GM19397 (cell line): ENCODE results near the gene PIGO.

Experiments
- ATAC-seq: cut with Tn5 transposase; IDR thresholded peaks from one replicate; pipeline ENCODE4 v1.9.1; 2021; ENCODE audit warnings: mild to moderate bottlenecking, moderate library complexity; ENCODE audit not compliant: unreplicated experiment

The PIGO gene

GRCh38 chr9:35096035-35096849 is at the start of gene PIGO:
TSS of gene PIGO (minus strand) at chr9:35096591. CDS start at chr9:35095565, 1,026 bp downstream.
- ATAC-seq, result peak; percentile 87

- ATAC-seq, result no peak
These were observed 45.6 kb upstream of the PIGO start for GRCh38 chr9:35142037-35142436.

- no peak for ATAC-seq
These were observed 43.7 kb upstream of the PIGO start for GRCh38 chr9:35140093-35140492.

GRCh38 chr9:35136866-35137265 is 40.5 kb upstream of the PIGO start:
- ATAC-seq, result no peak

- ATAC-seq, result no peak
These were observed 39.6 kb upstream of the PIGO start for GRCh38 chr9:35135988-35136387.

- ATAC-seq, result no peak
These were observed 38.5 kb upstream of the PIGO start for GRCh38 chr9:35134920-35135319.

GRCh38 chr9:35116898-35117551 is 20.6 kb upstream of the PIGO start:
- peak; percentile 45 for ATAC-seq

- peak; percentile 4 for ATAC-seq
These were observed 20.1 kb upstream of the PIGO start for GRCh38 chr9:35116539-35116897.

- ATAC-seq, result peak; percentile 56
These were observed 19.5 kb upstream of the PIGO start, which contains the start of gene ATOSB for GRCh38 chr9:35115680-35116538. TSS of gene ATOSB (minus strand) at chr9:35115862. CDS start at chr9:35108274, 7,588 bp downstream.

GRCh38 chr9:35114840-35115628 is 18.6 kb upstream of the PIGO start:
- no peak for ATAC-seq

GRCh38 chr9:35114113-35114839 is 17.9 kb upstream of the PIGO start:
- no peak for ATAC-seq

- no peak for ATAC-seq
These were observed 16.0 kb upstream of the PIGO start for GRCh38 chr9:35112257-35113020.

- ATAC-seq, result peak; percentile 77
These were observed 14.9 kb upstream of the PIGO start for GRCh38 chr9:35111001-35111933.

- ATAC-seq, result no peak
These were observed 14.0 kb upstream of the PIGO start for GRCh38 chr9:35110327-35110761.

- ATAC-seq, result no peak
These were observed 12.7 kb upstream of the PIGO start for GRCh38 chr9:35108946-35109575.

- ATAC-seq, result no peak
These were observed 12.1 kb upstream of the PIGO start for GRCh38 chr9:35108461-35108860.
